ENCODE measurements around the gene CAMKK1.
"Not testable (repeated sequence)": the region's sequence is repeated elsewhere in the genome, so short reads cannot be mapped to it uniquely, and the experiment has no call there.

CAMKK1 gene

DNA sequence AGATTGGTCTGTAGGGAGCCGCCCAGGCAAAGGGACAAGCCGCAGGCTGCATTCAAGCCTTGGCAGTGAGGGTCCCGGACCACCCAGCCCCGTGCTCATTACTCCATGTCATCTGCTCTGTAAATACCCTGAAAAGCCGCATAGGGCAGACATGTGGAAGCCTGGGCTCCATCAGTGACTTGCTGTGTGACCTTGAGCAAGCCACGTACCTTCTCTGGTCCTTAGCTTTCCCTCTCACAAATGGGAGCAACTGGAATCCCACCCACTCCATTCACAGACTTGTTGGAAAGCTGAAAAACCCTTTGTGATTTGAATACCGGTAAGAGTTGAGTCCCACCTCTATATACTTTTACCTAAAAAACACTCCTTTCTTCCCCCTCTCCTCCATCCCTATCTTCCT, 11.9 kb downstream of the CAMKK1 start:
- DNase-seq (ENCODE audit: low read depth in 2 of 3, low spot score in 2 of 3): no peak

DNA sequence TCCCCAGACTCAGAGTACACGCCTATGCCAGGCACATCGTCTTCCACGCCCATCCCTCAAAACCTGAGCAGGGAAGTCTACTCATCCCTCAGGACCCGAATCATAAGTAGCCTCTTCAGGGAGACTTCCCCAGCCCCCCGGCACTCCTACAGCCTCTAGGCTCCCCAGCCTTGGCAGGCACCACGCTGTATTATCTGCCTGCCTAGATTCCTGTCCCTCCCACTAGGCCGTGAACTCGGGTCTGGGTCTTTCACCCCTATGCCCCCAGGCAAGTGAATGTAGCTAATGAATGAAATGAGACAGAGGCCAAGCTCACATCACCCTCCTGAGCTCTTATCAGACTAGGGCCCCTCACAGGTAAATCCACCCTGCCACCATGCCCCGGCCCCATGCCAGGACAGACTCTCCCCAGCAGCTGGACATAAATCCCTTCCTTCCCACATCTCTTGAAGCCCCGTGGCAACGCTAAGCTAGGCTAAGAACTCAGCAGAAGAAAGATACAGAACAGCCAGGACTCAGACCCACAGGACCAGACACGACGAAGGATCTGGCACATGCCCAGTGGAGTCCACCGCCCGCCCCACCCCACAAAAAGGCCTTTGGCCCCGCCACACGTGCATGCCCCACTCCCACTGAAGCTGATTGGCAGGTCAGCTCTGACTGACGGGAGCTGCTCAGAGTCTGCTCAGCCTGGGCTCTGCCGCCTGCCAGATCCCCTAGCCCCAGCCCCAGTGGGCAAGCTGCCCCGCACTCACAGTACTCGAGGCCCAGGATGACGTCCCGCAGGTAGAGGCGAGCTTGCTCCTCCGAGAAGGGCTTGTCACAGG, 13.0 kb downstream of the CAMKK1 start:
- no peak for DNase-seq (ENCODE audit: low read depth in 2 of 3, low spot score in 2 of 3)

DNA sequence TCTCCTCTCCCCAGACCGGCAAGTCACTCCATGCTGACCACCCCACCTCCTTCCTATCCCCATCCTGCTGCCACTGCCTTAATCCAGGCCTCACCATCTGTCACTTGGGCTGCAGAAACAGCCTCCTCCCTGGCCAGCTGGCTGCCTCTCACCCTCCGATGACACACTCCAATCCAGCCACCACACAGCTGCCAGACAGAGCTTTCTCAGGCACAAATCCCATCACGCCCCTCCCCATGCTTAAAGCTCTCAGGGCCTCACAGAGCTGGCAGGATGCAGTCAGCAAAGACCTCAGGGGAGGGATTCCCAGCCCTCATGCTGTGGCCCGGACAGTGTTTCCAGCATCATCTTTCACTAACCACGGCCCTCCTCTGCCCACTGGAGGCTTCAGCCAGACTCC, 13.7 kb downstream of the CAMKK1 start:
- DNase-seq (ENCODE audit: low read depth in 2 of 3, low spot score in 2 of 3): no peak

DNA sequence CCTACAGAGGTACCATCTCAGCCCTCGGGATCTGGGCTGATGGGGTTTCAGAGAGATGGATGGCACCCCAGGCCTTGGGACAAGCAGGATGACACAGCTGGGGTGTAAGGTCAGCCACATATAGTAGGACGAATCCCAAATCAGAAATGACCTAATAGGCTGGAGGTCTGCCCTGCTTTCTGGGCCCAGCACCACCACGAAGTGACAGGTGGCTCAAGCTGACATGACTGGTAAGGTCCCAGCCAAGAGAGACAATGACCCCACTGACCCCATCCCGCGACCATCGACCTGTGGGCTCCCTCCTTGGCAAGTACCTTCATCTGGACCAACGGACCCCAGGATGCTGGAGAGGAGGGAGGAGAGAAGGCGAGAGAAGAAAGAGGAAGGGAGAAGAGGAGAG, 15.6 kb downstream of the CAMKK1 start:
- no peak for DNase-seq (ENCODE audit: low read depth in 2 of 3, low spot score in 2 of 3)

DNA sequence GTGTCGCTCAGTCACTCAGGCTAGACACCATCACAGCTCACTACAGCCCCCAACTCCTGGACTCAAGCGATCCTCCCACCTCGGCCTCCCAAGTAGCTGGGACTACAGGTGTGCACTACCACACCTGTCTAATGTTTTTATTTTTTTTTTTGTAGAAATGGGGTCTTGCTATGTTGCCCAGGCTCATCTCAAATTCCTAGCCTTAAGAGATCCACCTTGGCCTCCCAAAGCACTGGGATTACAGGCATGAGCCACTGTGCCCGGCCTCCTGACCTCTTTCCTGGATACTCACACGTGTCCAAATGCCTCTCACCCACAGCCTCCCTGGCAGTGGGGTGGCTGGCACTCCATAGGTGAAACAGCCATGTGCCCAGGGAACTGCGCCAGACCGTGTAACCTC, 17.5 kb downstream of the CAMKK1 start:
- no peak for DNase-seq (ENCODE audit: low read depth in 2 of 3, low spot score in 2 of 3)

DNA sequence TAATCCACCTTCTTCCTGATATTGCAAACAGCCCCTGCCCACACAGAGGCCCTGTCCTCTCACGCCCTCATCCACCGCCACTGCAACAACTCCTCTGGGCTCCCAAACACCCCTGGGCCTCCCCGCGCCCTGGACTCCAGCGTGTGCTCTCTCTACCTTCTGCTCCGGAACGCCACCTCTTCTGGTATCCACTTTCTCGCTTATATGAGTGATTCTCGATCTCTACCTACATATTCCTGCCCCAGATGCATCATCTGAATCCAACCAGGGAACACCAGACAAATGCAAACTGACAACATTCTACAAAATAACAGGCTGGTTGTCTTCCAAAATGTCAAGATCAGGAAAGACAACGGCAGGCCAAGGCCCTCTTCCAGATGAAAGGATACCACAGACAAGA, 19.0 kb downstream of the CAMKK1 start:
- DNase-seq (ENCODE audit: low read depth in 2 of 3, low spot score in 2 of 3): no peak

DNA sequence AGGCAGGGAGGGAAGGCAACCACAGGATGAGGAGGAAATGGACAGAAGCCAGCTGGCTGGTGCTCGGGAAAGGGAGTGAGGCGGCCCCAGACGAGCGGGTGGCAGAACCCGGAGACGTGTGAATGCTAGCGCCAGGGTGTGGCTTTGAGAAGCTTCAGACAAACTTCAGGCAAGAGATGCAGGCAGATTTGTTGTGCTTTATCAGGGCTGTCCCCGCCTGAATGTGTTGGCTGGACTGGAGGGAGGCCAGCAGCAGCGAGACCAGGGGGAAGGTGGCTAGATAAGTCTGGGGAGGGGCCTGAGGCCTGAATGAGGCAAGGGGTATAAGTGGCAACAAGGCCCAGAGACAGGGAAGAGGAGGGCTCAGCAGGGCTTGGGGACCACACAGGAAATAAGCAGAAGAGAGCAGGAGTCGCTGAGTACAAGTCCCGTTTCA, 22.0 kb downstream of the CAMKK1 start:
- DNase-seq (ENCODE audit: low read depth in 2 of 3, low spot score in 2 of 3): no peak

DNA sequence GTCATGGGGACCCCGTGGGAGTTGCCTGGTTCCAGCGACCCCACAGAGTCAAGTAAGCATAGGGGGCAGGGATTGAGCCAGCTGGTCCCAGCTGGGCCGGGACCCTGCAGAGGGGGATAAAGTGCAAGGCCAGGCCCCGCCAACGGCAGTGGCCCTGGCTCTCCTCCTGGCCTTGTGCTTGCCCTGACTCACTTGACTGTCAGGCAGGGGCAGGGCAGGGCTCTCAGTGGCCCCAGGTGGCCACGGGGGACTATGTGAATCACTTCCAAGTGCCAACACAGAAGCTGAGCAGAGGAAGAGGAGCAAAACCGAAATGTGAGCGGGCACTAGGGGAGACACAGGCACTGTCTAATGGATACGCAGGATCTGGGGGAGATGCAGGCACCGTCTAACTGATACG, 25.2 kb downstream of the CAMKK1 start:
- no peak for DNase-seq (ENCODE audit: low read depth in 2 of 3, low spot score in 2 of 3)

DNA sequence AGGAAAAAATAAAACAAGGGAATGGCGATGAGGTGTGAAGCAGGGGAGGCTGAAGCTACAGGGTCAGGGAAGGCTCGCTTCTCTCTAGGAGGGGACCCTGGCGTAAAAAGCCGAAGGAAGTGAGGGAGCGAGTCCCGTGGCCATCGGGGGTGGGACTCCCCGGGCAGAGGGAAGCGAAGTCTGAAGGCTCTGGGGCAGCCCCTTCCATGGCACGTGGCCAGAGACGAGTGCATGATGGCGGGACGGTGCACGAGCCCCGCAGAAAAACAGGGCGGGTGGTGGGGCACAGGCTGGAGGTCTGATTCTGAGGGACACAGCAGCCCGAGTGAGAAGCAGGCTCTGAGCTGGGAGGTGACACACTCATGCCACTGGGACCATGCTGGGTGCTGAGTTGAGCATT, 25.7 kb downstream of the CAMKK1 start:
- DNase-seq (ENCODE audit: low read depth in 2 of 3, low spot score in 2 of 3): no peak

DNA sequence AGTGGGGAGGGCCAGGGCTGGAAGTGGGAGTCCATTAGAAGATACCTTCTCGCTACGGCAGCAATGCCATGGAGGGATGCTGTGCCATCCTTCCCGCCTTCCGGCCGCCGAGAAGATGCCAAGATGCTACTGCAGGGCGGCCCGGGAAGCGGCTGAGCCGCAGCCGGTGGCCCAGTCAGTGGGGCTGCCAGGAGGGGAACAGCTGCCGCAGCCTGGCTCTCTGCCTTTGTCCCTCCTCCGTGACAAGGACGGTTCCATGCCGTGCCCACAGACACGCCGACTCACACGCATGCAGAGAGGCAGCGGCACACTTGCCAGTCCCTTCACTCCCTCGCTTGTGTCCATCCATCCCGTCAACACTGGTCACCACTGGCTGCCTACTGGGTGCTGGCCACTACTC, 26.6 kb downstream of the CAMKK1 start:
- DNase-seq (ENCODE audit: low read depth in 2 of 3, low spot score in 2 of 3): no peak

DNA sequence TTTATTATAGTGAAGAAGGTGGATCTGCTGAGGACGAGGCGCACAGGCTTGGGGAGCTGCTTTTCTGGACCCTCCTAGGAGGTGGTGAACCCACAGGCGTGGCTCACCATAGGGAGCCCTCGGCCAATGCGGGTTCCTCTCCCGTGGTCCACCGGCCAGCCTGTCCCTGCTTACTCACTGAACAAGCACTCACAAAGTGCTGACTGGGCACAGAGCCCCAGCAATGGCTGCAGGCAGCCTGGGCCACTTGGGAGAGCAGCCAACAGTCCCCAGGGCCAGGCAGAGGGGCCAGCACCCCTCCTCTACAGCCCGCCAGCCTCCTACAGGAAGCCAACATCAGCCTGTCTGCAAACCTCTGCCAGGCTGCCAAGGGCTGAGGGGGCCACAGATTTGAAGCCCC, 27.7 kb downstream of the CAMKK1 start:
- DNase-seq (ENCODE audit: low read depth in 2 of 3, low spot score in 2 of 3): no peak

DNA sequence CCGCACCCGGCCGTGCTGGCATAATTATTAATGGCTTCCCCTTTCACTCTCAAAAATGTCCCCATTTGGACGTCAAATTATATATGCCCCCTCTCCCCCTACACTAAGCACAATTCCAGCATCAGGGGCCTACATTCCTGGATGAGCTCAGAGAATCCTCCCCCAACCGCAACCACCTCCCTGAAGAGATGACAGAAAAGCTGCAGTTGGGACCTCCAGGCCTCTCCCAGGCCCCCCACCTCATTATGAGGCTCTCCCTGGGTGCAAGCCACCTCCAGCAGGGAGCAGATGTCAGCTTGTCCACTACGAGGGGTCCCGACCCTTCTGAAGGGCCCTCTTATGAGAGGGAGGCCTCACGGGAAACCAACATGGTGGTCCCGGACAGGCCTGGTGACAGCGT, 28.3 kb downstream of the CAMKK1 start:
- no peak for DNase-seq (ENCODE audit: low read depth in 2 of 3, low spot score in 2 of 3)

DNA sequence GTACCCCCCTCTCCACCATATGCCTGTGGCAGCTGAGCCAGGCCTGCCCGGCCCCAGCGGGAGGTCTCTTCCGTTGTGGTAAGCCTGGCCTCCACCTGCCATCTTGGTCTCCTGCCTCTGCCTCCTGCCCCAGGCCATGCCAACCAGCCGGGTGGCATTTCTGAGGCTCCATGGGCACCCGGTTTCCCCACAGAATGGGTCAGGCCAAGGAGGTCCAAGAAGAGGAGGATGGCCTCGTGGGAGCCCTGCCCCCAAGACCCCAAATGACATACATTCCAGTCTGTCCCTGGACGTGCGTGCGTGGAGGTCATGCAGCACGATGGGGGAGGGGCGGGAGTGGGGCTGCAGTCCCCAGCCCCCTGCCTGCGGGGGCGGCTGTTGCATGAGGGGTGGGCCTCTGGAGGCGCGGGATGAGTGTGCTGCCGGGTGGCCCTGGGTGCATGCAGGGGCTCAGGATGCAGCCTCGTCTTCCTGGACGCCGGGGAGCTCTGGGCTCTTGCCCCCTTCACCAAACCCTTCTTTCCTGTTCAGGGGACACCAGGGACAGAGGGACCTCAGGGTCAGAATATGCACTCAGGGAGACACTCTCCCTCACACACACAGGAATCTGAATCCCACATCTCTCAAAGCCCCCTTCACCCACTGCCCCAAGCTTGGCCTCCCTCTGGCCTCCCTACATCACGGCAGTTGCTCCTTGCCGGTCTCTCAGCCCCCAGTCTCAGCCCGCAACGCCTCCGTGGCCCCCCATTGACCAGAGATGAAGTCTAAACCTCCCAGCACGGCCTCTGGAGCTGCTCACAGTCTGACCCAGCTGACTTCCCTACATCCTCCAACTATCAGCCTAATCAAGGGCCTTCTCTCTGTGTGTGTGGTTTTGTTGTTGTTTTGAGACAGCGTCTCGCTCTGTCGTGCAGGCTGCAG, 30.8 kb downstream of the CAMKK1 start:
- DNase-seq (ENCODE audit: low read depth in 2 of 3, low spot score in 2 of 3): no peak

DNA sequence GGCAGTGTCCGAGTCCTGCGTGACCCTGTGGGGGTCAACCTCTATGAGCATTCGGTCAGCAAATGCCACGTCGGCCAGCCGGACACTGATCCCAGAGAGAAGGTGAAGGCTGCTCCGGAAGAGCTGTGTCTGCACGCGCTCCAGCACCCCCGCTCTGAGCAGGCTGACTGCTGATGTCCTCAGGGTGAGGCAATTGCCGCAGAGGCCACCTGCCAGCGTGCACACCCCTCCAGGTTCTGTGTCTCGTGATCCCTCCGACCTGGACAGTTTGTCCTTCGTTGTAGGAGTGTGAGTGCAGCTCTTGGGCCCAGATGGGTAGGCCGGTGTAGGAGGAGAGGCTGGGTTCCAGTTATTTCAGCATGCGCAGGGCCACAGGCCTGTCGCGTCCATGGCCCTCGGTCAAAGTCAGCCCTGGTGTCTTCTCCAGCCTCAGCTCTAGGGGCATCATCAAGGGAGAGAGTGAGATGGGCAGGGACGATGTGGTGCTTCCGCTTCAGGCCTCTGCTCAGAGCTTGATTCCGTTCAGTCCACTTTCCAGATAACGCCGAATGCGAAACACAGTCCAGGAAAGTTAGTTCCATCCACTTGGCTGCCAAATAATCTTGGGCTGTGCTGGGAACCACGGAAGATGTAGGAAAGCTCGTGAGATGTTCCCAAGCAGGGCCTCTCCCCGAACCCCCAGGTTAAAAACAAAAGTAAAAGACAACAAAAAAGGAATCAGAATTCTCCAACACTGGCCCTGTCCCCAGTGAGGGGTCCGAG, 31.7 kb downstream of the CAMKK1 start:
- DNase-seq (ENCODE audit: low read depth in 2 of 3, low spot score in 2 of 3): no peak

DNA sequence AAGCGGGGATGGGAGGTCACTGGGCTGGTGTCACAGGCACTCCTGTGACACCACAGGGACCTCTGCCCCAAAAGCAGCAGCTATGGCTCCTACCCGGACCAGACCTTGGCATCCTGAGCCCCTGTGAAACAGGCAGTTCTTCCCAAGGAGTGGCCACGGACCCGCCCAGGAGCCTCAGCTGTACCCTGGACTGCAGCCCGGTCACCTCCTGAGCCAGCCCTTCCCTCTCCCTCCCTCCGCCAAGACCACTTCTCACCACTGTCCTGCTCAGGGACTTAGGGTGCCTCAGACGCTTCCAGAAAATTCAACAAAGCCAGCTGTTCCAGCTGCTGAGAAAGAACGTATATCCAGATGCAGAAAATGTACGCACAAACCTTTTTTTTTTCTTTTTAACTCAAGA, 32.9 kb downstream of the CAMKK1 start:
- DNase-seq (ENCODE audit: low read depth in 2 of 3, low spot score in 2 of 3): no peak

DNA sequence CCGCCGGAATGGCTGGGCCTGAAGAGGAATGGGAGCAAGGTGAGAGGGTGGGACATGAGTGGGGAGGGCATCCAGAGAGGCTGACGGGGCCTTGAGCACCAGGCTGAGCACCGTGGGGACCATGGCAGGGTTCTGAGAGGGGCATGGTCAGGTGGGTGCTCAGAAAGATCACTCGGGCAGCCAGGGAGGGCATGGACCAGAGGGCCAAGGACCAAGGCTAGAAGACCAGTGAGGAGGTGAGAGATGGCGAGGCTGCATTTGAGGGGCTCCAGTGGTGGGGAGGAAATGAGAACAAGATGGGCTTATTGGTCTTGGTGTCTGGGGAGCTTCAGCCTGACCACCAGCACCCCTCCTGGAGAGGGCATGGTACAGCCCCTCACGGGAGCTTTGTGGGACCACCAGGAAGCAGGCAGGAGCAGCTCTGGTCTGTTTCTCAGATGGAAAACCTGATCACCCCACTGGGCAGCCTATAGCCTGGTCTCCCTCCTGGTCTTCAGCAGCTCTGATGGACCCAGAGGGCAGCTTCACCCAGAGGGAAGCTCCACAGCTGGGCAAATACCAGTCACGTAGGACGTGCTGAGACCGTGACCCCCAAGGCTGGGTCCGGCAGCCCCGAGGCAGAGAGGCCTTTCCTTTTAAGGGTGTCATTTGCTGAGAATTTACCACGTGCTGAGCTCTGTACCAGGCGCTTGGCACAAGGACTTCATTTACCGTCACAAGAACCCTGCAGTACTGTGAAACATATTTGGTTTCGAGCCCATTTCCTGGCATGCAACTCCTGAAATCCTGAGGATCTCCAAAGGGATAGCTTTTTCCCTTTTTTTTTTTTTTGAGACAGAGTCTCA, 35.4 kb downstream of the CAMKK1 start:
- no peak for DNase-seq (ENCODE audit: low read depth in 2 of 3, low spot score in 2 of 3)

DNA sequence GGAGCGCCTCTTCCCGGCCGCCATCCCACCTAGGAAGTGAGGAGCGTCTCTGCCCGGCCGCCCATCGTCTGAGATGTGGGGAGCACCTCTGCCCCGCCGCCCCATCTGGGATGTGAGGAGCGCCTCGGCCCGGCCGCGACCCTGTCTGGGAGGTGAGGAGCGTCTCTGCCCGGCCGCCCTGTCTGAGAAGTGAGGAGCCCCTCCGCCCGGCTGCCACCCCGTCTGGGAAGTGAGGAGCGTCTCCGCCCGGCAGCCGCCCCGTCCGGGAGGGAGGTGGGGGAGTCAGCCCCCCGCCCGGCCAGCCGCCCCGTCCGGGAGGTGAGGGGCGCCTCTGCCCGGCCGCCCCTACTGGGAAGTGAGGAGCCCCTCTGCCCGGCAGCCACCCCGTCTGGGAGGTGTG, 38.6 kb downstream of the CAMKK1 start:
- not testable (repeated sequence) for DNase-seq (ENCODE audit: low read depth in 2 of 3, low spot score in 2 of 3)

DNA sequence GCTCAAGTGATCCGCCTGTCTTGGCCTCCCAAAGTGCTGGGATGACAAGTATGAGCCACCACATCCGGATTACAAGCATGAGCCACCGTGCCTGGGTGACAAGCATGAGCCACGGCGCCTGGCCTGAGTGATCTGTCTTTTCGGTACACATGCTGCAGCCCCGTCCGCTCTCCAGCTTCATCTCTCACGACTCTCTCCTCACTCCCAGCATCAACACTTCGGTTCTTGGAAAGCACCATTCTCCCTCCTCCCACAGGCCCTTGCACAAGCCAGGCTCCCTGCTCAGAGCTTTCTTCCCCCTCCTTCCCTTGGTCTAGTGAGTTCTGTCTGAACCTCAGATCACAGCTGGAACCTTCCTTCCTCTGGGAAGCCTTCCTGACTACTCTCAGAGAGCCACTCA, 40.3 kb downstream of the CAMKK1 start:
- no peak for DNase-seq (ENCODE audit: low read depth in 2 of 3, low spot score in 2 of 3)

DNA sequence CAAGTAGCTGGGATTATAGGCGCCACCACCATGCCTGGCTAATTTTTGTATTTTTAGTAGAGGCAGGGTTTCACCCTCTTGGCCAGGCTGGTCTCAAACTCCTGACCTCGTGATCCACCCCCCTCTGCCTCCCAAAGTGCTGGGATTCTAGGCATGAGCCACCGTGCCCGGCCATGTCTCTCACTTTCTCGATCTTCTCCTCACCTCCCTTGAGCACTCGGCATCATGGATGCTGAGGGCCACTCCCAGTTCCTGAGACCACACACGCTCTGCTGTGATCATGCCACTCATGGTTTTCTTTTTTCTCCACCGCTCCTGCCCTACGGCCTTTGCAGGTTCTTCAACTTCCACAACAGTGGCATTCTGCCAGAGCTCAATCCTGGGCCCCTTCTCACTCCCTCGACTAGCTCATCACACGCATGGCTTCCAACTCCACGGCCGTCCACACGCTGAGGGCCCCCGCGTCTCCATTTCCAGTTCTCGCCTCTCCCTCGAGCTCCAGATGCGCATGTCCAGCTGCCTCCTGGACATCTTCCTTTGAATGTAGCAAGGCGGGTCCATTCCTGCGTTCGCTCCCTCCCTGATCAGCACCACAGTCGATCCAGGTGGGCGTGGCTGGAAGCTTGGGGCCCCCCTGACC, 41.3 kb downstream of the CAMKK1 start:
- no peak for DNase-seq (ENCODE audit: low read depth in 2 of 3, low spot score in 2 of 3)

DNA sequence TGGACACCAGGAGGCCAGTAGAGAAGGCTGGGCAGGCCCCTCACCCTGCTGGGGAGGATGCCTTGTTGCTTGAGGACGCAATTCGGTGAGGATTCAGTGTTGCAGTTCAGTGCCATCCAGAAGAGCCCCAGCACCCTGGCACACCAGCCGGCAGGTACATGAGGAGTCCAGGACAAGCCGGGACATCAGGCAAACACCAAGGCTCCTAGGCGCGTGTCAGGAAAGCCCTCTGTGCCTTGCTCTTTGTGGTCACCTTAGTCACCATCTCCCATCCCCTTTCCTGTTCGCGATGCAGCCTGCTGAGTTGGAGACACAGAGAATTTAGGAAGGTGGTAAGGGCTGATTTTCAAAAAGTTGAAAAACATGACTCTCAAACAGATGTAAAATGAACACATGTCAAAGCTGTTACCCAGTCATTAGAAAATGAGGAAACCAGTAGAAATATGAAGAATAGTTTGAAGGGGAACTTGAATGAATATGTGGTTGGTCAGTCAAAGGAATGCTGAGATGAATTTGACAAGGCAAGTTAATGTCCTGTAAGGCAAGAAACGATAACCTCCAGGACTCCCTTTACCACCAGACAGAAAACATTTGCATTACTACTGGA, 44.5 kb downstream of the CAMKK1 start:
- no peak for DNase-seq (ENCODE audit: low read depth in 2 of 3, low spot score in 2 of 3)

Measured in activated CD8-positive, alpha-beta memory T cell treated with anti-CD3 and anti-CD28 coated beads for 48 hours (primary cell).